GM12874 (cell line): ENCODE results near the gene CACNA2D3.

ENCODE experiments used
- CTCF ChIP-seq: IDR thresholded peaks from 2 replicates; pipeline ENCODE4 v1.5.1; 2011; ENCODE audit warnings: low read depth, mild to moderate bottlenecking, control low read depth, low read length, moderate library complexity; ENCODE audit not compliant: insufficient read depth

The CACNA2D3 gene

GRCh38 chr3:54969652-54970051, 847.3 kb downstream of the CACNA2D3 start:
- no peak for TF ChIP-seq CTCF

GRCh38 chr3:54970895-54971294, 848.5 kb downstream of the CACNA2D3 start:
- no peak for TF ChIP-seq CTCF

- no peak for TF ChIP-seq CTCF
Observed at GRCh38 chr3:54977439-54977838, 855.1 kb downstream of the CACNA2D3 start.

- TF ChIP-seq CTCF = no peak
Observed at GRCh38 chr3:54982807-54983206, 860.5 kb downstream of the CACNA2D3 start.

GRCh38 chr3:54983266-54984099, 861.1 kb downstream of the CACNA2D3 start:
- no peak for TF ChIP-seq CTCF

GRCh38 chr3:54985856-54986255, 863.5 kb downstream of the CACNA2D3 start:
- TF ChIP-seq CTCF = no peak

- TF ChIP-seq CTCF = no peak
Observed at GRCh38 chr3:54986294-54986693, 863.9 kb downstream of the CACNA2D3 start.
